Trophoblast cell (in vitro differentiated cells and primary cell): ENCODE measurements around the gene ADD1.

Source experiments
- DNase-seq, 2 donors: peaks; one replicate each; pipeline ENCODE4 v3.0.0-alpha.2; 2016
- H2AFZ ChIP-seq: 2 replicates; pipeline ENCODE4 v1.6.1; 2013; ENCODE audit warnings: low read length, moderate library complexity, mild to moderate bottlenecking; ENCODE audit not compliant: insufficient read depth, poor library complexity
- H2AK5ac ChIP-seq: 2 replicates; pipeline ENCODE4 v1.6.1; 2013; ENCODE audit warnings: mild to moderate bottlenecking, low read length
- H2BK120ac ChIP-seq: 2 replicates; pipeline ENCODE4 v1.6.1; 2013; ENCODE audit warnings: low read length, mild to moderate bottlenecking, moderate library complexity; ENCODE audit not compliant: insufficient read depth, poor library complexity
- H2BK12ac ChIP-seq: 2 replicates; pipeline ENCODE4 v1.6.1; 2013; ENCODE audit warnings: mild to moderate bottlenecking, low read length, moderate library complexity
- H2BK5ac ChIP-seq: 2 replicates; pipeline ENCODE4 v1.6.1; 2013; ENCODE audit warnings: low read length, low read depth, moderate library complexity, mild to moderate bottlenecking; ENCODE audit not compliant: poor library complexity
- H3K14ac ChIP-seq: 2 replicates; pipeline ENCODE4 v1.6.1; 2013; ENCODE audit warnings: mild to moderate bottlenecking, low read length
- H3K18ac ChIP-seq: 2 replicates; pipeline ENCODE4 v1.6.1; 2013; ENCODE audit warnings: mild to moderate bottlenecking, low read length
- H3K23ac ChIP-seq: 2 replicates; pipeline ENCODE4 v1.6.1; 2013; ENCODE audit warnings: low read length
- H3K27ac ChIP-seq: 2 replicates; pipeline ENCODE4 v1.5.1; 2013; ENCODE audit warnings: low read depth, mild to moderate bottlenecking, inconsistent platforms, low read length, moderate library complexity
- H3K27me3 ChIP-seq: 2 replicates; pipeline ENCODE4 v1.6.1; 2013; ENCODE audit warnings: inconsistent platforms, mild to moderate bottlenecking, low read length, moderate library complexity; ENCODE audit not compliant: insufficient read depth
- H3K36me3 ChIP-seq, 2 experiments: 1 replicate in 1 of 2; 2 replicates in 1 of 2; pipeline ENCODE4 v1.6.1; 2013; ENCODE audit warnings: low read length in 2 of 2, mild to moderate bottlenecking in 2 of 2, moderate library complexity in 1 of 2; ENCODE audit not compliant: insufficient read depth in 2 of 2, control insufficient read depth in 1 of 2
- H3K4ac ChIP-seq: 2 replicates; pipeline ENCODE4 v1.6.1; 2013; ENCODE audit warnings: low read depth, mild to moderate bottlenecking, low read length, moderate library complexity
- H3K4me1 ChIP-seq, 2 experiments: 1 replicate in 1 of 2; 2 replicates in 1 of 2; pipeline ENCODE4 v1.6.1; 2013; ENCODE audit warnings: low read length in 2 of 2, mild to moderate bottlenecking in 2 of 2, moderate library complexity in 1 of 2; ENCODE audit not compliant: insufficient read depth in 2 of 2, control insufficient read depth in 1 of 2
- H3K4me2 ChIP-seq: 2 replicates; pipeline ENCODE4 v1.6.1; 2013; ENCODE audit warnings: inconsistent platforms, mild to moderate bottlenecking, low read length, moderate library complexity
- H3K4me3 ChIP-seq: 2 replicates; pipeline ENCODE4 v1.5.1; 2013; ENCODE audit warnings: mild to moderate bottlenecking, low read depth, low read length, inconsistent platforms
- H3K79me1 ChIP-seq: one replicate; pipeline ENCODE4 v1.6.1; 2013; ENCODE audit warnings: low read length
- H3K79me2 ChIP-seq: 2 replicates; pipeline ENCODE4 v1.6.1; 2013; ENCODE audit warnings: low read length, mild to moderate bottlenecking; ENCODE audit not compliant: control insufficient read depth, insufficient read depth, poor library complexity
- H3K9ac ChIP-seq: 2 replicates; pipeline ENCODE4 v1.6.1; 2013; ENCODE audit warnings: mild to moderate bottlenecking, low read length
- H3K9me3 ChIP-seq: 2 replicates; pipeline ENCODE4 v1.6.1; 2013; ENCODE audit warnings: low read depth, mild to moderate bottlenecking, control low read depth, inconsistent platforms, low read length; ENCODE audit not compliant: insufficient read depth
- H4K12ac ChIP-seq: 2 replicates; pipeline ENCODE4 v1.6.1; 2013; ENCODE audit warnings: low read depth, mild to moderate bottlenecking, low read length, moderate library complexity
- H4K8ac ChIP-seq: 2 replicates; pipeline ENCODE4 v1.6.1; 2013; ENCODE audit warnings: low read depth, mild to moderate bottlenecking, low read length, moderate library complexity
- H4K91ac ChIP-seq: one replicate; pipeline ENCODE4 v1.6.1; 2013; ENCODE audit warnings: low read depth, mild to moderate bottlenecking, low read length, moderate library complexity
- WGBS: extraction: QIAGEN DNeasy Blood & Tissue Kit; methylation state at CpG from one replicate; pipeline ENCODE4 v1.1.7; 2013; ENCODE audit warnings: missing lambda C conversion rate; ENCODE audit not compliant: insufficient read length, insufficient coverage; ENCODE audit errors: extremely low coverage; 5-methylcytosine and 5-hydroxymethylcytosine counted together

ADD1 gene

DNA sequence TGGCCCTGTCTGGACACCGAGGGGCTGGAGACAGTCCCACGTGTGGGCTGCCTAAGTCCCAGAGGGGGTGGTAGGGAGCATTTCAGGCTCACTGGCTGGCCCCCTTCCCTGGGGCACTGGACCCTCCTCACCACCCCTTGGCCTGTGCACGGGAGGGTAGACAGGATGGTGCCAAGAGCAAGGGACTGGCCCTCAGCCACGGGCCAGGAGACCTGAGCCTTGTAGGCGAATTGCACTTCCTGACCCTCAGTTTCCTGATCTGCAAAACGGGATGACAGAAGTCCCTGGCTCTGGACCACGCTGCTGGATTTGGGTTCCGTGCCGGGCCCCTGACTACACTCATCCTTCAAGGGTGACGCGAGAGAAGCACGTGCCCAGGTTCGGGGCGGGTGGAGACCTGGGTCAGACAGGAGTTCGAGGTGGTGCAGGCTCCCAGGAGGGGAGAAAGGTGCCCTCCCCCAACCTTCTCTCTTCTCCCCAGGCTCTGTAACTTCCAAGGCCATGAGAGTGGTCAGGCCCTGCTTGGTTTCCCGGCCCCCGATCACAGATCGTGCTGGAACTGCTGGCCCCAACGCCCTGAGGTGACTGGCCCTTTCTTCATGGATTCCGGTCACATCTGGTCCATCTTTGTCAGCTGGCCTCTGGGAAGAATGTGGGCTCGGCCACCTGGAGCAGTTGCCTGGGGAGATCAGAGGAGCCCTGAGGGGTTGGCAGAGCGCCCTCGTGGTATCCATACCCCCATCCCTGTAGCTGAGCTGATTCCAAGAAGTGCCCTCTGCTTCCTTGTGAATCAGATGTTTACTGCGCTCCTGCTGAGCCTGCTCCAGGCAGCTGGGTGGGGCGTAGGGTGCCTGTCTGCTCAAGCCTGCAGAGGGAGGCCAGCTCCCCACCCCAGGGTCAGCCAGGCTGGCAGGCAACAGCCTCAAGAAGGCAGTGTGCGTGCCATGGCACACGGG, 47.5 kb upstream of the ADD1 start:
- no peak overlapping the region for H3K23ac ChIP-seq
- H2AK5ac ChIP-seq, result peak overlapping the region; percentile 31
- no peak overlapping the region for H3K4ac ChIP-seq
- no peak overlapping the region for H3K9ac ChIP-seq
- no peaks in the 10 kb centered on the region for H3K27me3 ChIP-seq
- H3K27ac ChIP-seq, result no peak overlapping the region
- H3K4me2 ChIP-seq, result no peak overlapping the region
- no peak overlapping the region for H4K8ac ChIP-seq
- H2BK12ac ChIP-seq, result no peak overlapping the region
- H3K4me3 ChIP-seq, result no peak overlapping the region
- no peak overlapping the region for H2AFZ ChIP-seq
- peaks cover 11% of the 10 kb centered on the region for H3K79me1 ChIP-seq
- H3K14ac ChIP-seq, result peak overlapping the region; percentile 17
- no peak overlapping the region for H2BK120ac ChIP-seq
- H3K18ac ChIP-seq, result no peak overlapping the region
- WGBS, result no CpG with 5 or more reads among the region's 27 CpGs
- no peak overlapping the region for H4K12ac ChIP-seq
- H3K9me3 ChIP-seq, result peaks cover 2% of the 10 kb centered on the region
- no peaks in the 10 kb centered on the region for H3K79me2 ChIP-seq
- DNase-seq, result peak; percentile 63 to 73
- peaks cover 31 to 40% of the 10 kb centered on the region in 2 experiments for H3K4me1 ChIP-seq
- no peaks in the 10 kb centered on the region for H3K36me3 ChIP-seq
- no peak overlapping the region for H4K91ac ChIP-seq
- H2BK5ac ChIP-seq, result no peak overlapping the region

GRCh38 chr4:2796849-2797544, 46.6 kb upstream of the ADD1 start:
- H3K4me2 ChIP-seq, result no peak overlapping the region
- DNase-seq, result no peak
- H3K36me3 ChIP-seq, result no peaks in the 10 kb centered on the region
- H3K9me3 ChIP-seq, result peaks cover 2% of the 10 kb centered on the region
- no CpG with 5 or more reads among the region's 13 CpGs for WGBS
- no peak overlapping the region for H3K18ac ChIP-seq
- H3K4me3 ChIP-seq, result no peak overlapping the region
- H2BK12ac ChIP-seq, result no peak overlapping the region
- H2BK5ac ChIP-seq, result no peak overlapping the region
- H2BK120ac ChIP-seq, result no peak overlapping the region
- peak overlapping the region; percentile 31 for H2AK5ac ChIP-seq
- no peak overlapping the region for H3K9ac ChIP-seq
- no peaks in the 10 kb centered on the region for H3K79me2 ChIP-seq
- H4K91ac ChIP-seq, result peak overlapping the region; percentile 41
- peaks cover 11% of the 10 kb centered on the region for H3K79me1 ChIP-seq
- peak overlapping the region; percentile 17 for H3K14ac ChIP-seq
- H3K27ac ChIP-seq, result no peak overlapping the region
- no peak overlapping the region for H3K4ac ChIP-seq
- H2AFZ ChIP-seq, result no peak overlapping the region
- H3K27me3 ChIP-seq, result no peaks in the 10 kb centered on the region
- no peak overlapping the region for H3K23ac ChIP-seq
- no peak overlapping the region for H4K8ac ChIP-seq
- H3K4me1 ChIP-seq, result peaks cover 34 to 43% of the 10 kb centered on the region in 2 experiments
- H4K12ac ChIP-seq, result no peak overlapping the region

DNA sequence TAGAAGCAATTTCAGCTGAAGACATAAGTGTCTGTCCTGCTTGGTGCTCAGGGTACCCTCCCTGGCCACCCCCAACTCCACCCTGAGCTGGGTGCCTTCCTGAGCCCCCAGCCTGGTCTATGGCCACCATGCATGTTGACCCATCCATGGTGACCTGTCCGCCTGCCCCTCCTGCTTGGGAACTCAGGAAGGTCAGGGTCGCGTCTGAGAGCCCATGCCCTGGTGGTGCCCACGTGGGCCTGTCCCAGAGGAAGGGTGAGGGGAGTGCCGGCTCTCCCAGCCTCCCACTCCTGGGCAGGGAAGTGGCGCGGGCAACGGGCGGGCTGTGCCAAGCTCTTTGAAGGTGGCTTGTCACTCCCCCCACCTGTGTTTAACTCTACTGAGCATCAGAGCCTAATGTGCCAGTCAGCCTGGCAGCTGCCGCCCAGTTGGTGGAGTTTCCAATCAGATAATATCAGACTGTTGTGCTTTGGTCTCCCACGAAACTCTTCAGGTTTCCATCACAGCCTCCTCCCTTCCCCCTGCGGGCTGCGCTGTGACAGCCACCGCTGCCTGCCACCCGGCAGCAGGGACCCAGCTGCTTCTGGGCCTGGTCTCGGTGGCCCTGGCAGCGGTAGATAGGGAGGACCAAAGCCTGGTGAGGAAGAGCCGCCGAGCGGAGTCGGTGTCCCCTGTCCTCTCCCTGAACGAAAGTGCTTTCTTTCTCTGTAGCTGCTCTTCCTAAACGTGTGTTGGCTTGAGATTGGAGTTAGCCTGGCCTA, 45.9 kb upstream of the ADD1 start:
- H3K18ac ChIP-seq, result no peak overlapping the region
- H2AK5ac ChIP-seq, result no peak overlapping the region
- no CpG with 5 or more reads among the region's 23 CpGs for WGBS
- H3K4me1 ChIP-seq, result peaks cover 34 to 43% of the 10 kb centered on the region in 2 experiments
- no peak overlapping the region for H3K4ac ChIP-seq
- peaks cover 11% of the 10 kb centered on the region for H3K79me1 ChIP-seq
- no peak overlapping the region for H3K4me2 ChIP-seq
- H3K79me2 ChIP-seq, result no peaks in the 10 kb centered on the region
- no peak overlapping the region for H3K27ac ChIP-seq
- no peak overlapping the region for H2BK12ac ChIP-seq
- no peak overlapping the region for H3K23ac ChIP-seq
- H2BK5ac ChIP-seq, result no peak overlapping the region
- no peak overlapping the region for H4K8ac ChIP-seq
- no peak overlapping the region for H3K14ac ChIP-seq
- H3K4me3 ChIP-seq, result no peak overlapping the region
- no peaks in the 10 kb centered on the region for H3K27me3 ChIP-seq
- no peak overlapping the region for H4K12ac ChIP-seq
- no peak overlapping the region for H4K91ac ChIP-seq
- H3K36me3 ChIP-seq, result no peaks in the 10 kb centered on the region
- H2BK120ac ChIP-seq, result no peak overlapping the region
- no peak overlapping the region for H2AFZ ChIP-seq
- no peaks in the 10 kb centered on the region for H3K9me3 ChIP-seq
- DNase-seq, result no peak
- H3K9ac ChIP-seq, result no peak overlapping the region
